AG04449 (cell line): ENCODE results near the gene RAI1.

Experiments used
- CTCF ChIA-PET: fragments of 350-600 bp; formaldehyde crosslinking; extraction: SDS; loops from one replicate; lab custom pipeline; 2021; ENCODE audit warnings: antibody characterized with exemption; lab: Yijun Ruan, JAX
- POLR2A ChIA-PET: fragments of 400-600, 350-600 bp; formaldehyde crosslinking; extraction: SDS; loops from one replicate; lab custom pipeline; 2020; ENCODE audit warnings: antibody characterized with exemption, inconsistent platforms; lab: Yijun Ruan, JAX
- DNase-seq: peaks from one replicate; pipeline ENCODE4 v3.0.0-alpha.2; 2010; ENCODE audit warnings: low read depth, low spot score
- H3K4me3 ChIP-seq: 2 replicates; pipeline ENCODE4 v1.5.1; 2011; ENCODE audit warnings: low read depth, mild to moderate bottlenecking, control low read depth, low read length
- TF ChIP-seq, protein P1 (sequence below): IDR thresholded peaks from one replicate; pipeline ENCODE4 v1.5.1; 2011; ENCODE audit warnings: mild to moderate bottlenecking, moderate library complexity, low read length, control low read depth, inconsistent platforms; ENCODE audit not compliant: insufficient read depth; ENCODE audit errors: missing control alignments

The RAI1 gene

DNA sequence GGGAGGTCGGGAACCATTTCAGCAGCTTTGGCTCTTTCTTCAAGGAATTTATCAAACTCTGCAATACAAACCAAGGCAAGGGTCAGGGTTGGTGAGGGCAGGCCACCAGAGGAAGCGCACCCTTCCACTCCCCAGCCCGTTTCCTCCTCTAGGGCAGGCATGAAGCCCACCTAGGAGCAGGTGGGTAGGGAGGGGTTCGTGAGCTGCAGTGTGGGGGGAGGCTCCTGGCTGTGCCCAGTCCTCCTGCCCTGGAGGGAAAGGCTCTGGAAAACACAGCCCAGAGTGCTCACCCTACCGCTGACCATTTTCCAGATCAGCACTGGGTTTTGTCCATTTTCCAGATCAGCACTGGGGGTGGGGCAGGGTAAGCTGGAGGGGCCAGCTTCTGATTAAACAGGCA lies 166.5 kb downstream of the RAI1 start:
- CTCF ChIA-PET = interaction anchor here (1.2 to 9.0 kb wide), 3 partner anchors 13 to 167 kb away, joined by 3 to 82 read pairs (median 4); no protein-coding TSS in a partner anchor
- no peak for DNase-seq
- no peak overlapping the region for H3K4me3 ChIP-seq
- TF ChIP-seq, protein P1, sequence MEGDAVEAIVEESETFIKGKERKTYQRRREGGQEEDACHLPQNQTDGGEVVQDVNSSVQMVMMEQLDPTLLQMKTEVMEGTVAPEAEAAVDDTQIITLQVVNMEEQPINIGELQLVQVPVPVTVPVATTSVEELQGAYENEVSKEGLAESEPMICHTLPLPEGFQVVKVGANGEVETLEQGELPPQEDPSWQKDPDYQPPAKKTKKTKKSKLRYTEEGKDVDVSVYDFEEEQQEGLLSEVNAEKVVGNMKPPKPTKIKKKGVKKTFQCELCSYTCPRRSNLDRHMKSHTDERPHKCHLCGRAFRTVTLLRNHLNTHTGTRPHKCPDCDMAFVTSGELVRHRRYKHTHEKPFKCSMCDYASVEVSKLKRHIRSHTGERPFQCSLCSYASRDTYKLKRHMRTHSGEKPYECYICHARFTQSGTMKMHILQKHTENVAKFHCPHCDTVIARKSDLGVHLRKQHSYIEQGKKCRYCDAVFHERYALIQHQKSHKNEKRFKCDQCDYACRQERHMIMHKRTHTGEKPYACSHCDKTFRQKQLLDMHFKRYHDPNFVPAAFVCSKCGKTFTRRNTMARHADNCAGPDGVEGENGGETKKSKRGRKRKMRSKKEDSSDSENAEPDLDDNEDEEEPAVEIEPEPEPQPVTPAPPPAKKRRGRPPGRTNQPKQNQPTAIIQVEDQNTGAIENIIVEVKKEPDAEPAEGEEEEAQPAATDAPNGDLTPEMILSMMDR = no peak
- POLR2A ChIA-PET = interaction anchor here (0.7 kb wide), 2 partner anchors 12 to 73 kb away, joined by 3 read pairs; no protein-coding TSS in a partner anchor

- POLR2A ChIA-PET = interaction anchor here (0.7 kb wide), 1 partner anchor 12 kb away, joined by 3 read pairs; no protein-coding TSS in a partner anchor
- DNase-seq = no peak
- CTCF ChIA-PET = interaction anchor here (1.1 to 9.0 kb wide), 5 partner anchors 7 to 168 kb away, joined by 3 to 82 read pairs (median 4); partner anchors contain the start of gene SREBF1
- TF ChIP-seq, protein P1 = no peak
- no peak overlapping the region for H3K4me3 ChIP-seq
These were observed 167.2 kb downstream of the RAI1 start for GRCh38 chr17:17848311-17849082.

DNA sequence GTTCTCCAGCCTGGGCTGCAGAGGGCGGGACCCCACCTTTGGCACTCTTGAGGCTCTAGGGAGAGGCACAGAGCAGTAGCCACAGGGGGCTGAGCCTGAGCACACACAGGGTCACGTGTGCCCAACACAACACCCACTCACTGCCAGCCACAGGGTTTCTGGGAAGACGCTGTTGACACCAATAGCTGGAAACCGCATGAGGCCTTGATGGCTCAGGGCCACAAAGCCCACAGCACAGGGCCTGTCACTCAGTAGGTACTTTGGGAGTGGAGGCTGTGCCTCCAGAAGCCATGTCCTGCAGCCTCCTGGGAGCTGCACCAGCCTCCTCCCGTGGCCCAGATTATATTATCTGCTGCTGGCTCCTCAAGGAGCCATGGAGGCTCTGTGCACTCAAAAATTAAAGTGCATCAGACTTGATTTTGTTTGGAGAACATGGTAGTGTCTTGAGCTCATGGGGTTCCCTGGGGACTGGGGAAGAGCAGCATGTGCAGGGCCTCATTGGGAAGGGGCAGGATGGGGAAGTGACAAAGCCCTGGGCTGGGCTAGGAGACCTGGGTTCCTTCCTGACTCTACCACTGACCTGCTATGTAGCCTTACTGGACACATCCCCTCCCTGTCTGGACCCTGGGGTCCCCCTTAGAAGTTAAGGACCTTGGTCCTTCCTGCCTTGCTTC lies 168.0 kb downstream of the RAI1 start:
- TF ChIP-seq, protein P1 = no peak
- CTCF ChIA-PET = interaction anchor here (0.7 to 9.0 kb wide), 4 partner anchors 8 to 36 kb away, joined by 3 to 82 read pairs (median 4); partner anchors contain the start of gene SREBF1
- POLR2A ChIA-PET = no interaction called here
- no peak for DNase-seq
- no peak overlapping the region for H3K4me3 ChIP-seq

DNA sequence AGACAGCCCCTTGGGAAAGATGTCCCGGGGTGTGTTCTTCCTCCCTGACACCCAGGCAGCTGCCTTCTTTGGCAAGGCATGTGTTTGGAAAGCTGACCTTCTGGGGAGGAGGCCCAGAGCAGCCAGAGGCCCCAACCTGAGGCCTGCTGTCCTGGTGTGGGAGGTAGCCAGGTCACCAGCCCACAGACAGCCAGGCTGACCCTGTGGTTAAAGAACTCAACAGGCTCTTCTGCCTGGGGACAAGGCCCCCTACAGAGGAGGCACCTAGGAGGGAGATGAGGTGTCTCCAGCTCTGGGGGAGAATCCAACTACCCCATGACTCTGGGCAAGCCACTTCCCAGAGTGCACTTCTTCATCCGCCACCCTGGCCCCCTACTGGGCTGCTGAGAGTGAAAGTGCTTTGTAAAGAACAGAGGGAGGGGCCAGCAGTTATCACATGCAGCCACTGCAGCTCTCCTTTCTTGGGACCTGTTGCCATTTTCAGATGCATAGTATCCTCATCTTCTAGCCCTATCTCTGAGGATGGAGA lies 168.7 kb downstream of the RAI1 start:
- no peak overlapping the region for H3K4me3 ChIP-seq
- CTCF ChIA-PET = interaction anchor here (0.6 to 9.0 kb wide), 5 partner anchors 9 to 169 kb away, joined by 3 to 82 read pairs (median 3); partner anchors contain the start of gene SREBF1
- POLR2A ChIA-PET = interaction anchor here (0.7 kb wide), 2 partner anchors 168 to 183 kb away, joined by 3 to 4 read pairs; no protein-coding TSS in a partner anchor
- TF ChIP-seq, protein P1 = peak; percentile 30
- DNase-seq = no peak

DNA sequence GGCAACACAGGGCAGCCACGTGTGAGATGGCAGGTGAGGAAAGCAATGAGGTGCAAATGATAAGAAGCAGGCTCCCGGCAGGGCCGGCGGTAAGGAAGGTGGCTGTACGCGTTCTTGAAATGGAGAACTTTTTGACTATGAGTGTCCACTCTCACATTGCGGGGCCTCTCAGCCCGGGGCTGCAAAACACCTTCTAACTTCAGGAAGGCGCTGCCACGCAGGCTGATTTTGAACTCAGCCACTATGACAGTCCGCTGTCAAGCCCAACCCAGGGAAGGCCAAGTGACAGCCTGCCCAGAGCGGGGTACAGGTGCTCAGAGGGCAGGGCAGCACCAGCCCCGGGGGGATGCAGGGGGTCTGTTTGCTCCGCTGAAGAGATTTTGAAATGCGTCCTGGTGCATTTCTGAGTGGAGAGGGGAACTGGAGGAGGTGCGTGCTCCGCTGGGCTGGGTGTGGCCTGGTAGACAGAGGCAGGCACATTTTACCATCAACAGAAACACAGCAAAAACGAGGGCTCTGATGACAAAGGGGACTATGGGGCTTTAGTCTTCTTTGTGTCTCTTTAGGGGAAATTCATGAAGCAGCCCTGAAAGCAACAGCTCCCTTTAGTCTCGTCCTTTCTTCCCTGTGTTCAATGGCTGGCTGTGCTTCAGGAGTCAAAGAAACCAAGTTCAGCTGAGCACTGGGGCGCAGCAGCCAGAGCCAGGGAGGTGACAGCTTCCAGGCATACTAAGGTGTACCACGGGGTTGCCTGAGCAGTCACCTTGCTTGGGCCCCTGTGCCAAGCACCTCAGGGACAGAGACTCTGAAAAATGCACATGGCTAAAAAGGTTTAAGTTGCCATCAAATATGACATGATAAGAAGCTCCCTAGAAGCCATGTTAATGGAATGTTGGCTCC lies 170.1 kb downstream of the RAI1 start:
- TF ChIP-seq, protein P1 = no peak
- no peak overlapping the region for H3K4me3 ChIP-seq
- ChIA-PET CTCF (interaction anchor here (1.0 to 9.0 kb wide), 3 partner anchors 9 to 59 kb away, joined by 3 to 82 read pairs (median 3); no protein-coding TSS in a partner anchor), POLR2A (no interaction called here)
- no peak for DNase-seq
